HFFc6 (cell line): ENCODE results near the gene ANKRD13D. TPM values are rescaled to one million over a fixed set of nuclear protein-coding genes. Genes with fewer than 3 reads are reported as not detected.

ENCODE experiments used
- DNase-seq: peaks from one replicate; pipeline ENCODE4 v3.0.0-alpha.2; 2018
- H3K27ac Mint-ChIP-seq: 2 replicates; pipeline ENCODE4 v1.8.0; 2020; ENCODE audit warnings: mild to moderate bottlenecking, mixed read lengths
- H3K27me3 Mint-ChIP-seq: 2 replicates; pipeline ENCODE4 v1.8.0; 2021; ENCODE audit warnings: mild to moderate bottlenecking, moderate library complexity, mixed read lengths; ENCODE audit not compliant: insufficient read depth
- H3K36me3 Mint-ChIP-seq: 2 replicates; pipeline ENCODE4 v1.8.0; 2021; ENCODE audit warnings: low read depth, mixed read lengths
- H3K4me1 Mint-ChIP-seq: 2 replicates; pipeline ENCODE4 v1.8.0; 2020; ENCODE audit warnings: low read depth, mixed read lengths
- H3K4me3 Mint-ChIP-seq: 2 replicates; pipeline ENCODE4 v1.8.0; 2020; ENCODE audit warnings: mild to moderate bottlenecking, moderate library complexity, mixed read lengths
- H3K9me3 Mint-ChIP-seq: 2 replicates; pipeline ENCODE4 v1.8.0; 2020; ENCODE audit warnings: mild to moderate bottlenecking, mixed read lengths
- CTCF ChIP-seq: fragments of 200-600 bp; sonication (generic); IDR thresholded peaks from 2 replicates; pipeline ENCODE4 v1.5.0; 2021; ENCODE audit warnings: antibody characterized with exemption, mild to moderate bottlenecking
- total RNA-seq, 6 experiments: library from RNA; stranded (reverse); fragmentation: NEBNext Ultra II Directional; extraction: Animal tissue kit (Norgen Biotek cat#: 25700); gene quantifications; 2 replicates in 1 of 6; 3 replicates in 5 of 6; pipeline ENCODE4 v1.2.3, GENCODE V29; 2021

Gene ANKRD13D
- total RNA-seq, 6 experiments from 2014 or later, result 24.7 to 34.6 (median 26.4) TPM

DNA sequence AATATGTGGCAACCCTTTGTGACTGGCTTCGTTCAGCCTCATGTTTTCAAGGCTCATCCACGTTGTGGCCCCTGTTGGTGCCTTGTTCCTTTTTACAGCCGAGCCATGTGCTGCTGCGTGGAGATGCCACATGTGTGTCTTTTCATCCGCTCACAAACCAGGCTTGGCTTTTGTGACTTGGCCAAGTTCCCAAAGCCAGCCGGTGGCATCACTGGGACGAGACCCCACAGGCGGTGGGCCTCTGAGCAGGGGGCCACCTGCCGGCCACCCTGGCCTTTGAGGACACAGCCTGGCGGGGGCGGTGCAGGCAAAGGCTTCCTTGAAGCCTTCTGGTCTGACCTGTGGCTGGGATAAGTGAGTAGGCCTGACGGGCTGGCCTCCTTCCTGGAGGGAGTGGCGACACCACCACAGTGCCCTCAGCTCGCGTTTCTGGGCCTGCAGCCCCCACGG is 12.3 kb upstream of the ANKRD13D start:
- Mint-ChIP-seq H3K9me3 (no peaks in the 10 kb centered on the region), H3K4me1 (peaks cover 17% of the 10 kb centered on the region), H3K36me3 (peaks cover 4% of the 10 kb centered on the region; the same call in 1 of the 2 replicates), H3K27me3 (no peaks in the 10 kb centered on the region; the same call in 1 of the 2 replicates), H3K27ac (peak overlapping the region; percentile 75), H3K4me3 (peak overlapping the region; percentile 75)
- TF ChIP-seq CTCF, result peak; percentile 73
- peak; percentile 53 for DNase-seq

- DNase-seq, result peak; percentile 47
- H3K4me1 Mint-ChIP-seq, result peaks cover 17% of the 10 kb centered on the region
- TF ChIP-seq CTCF, result no peak; the same call in 1 of the 2 replicates
- H3K27me3 Mint-ChIP-seq, result no peaks in the 10 kb centered on the region
- H3K36me3 Mint-ChIP-seq, result peaks cover 4% of the 10 kb centered on the region; the same call in 1 of the 2 replicates
- H3K9me3 Mint-ChIP-seq, result no peaks in the 10 kb centered on the region
- peak overlapping the region; percentile 75 for H3K4me3 Mint-ChIP-seq
- peak overlapping the region; percentile 75 for H3K27ac Mint-ChIP-seq
Measured at GRCh38 chr11:67277231-67277961, 11.7 kb upstream of the ANKRD13D start.

GRCh38 chr11:67278135-67278938 is 10.8 kb upstream of the ANKRD13D start:
- Mint-ChIP-seq H3K36me3 (peaks cover 4% of the 10 kb centered on the region; the same call in 1 of the 2 replicates), H3K27me3 (no peaks in the 10 kb centered on the region), H3K4me3 (no peak overlapping the region), H3K9me3 (no peaks in the 10 kb centered on the region), H3K4me1 (peaks cover 17% of the 10 kb centered on the region), H3K27ac (no peak overlapping the region)
- no peak for DNase-seq
- no peak for TF ChIP-seq CTCF

- Mint-ChIP-seq H3K4me1 (peaks cover 17% of the 10 kb centered on the region), H3K27ac (no peak overlapping the region), H3K36me3 (peaks cover 4% of the 10 kb centered on the region; the same call in 1 of the 2 replicates), H3K9me3 (no peaks in the 10 kb centered on the region), H3K4me3 (no peak overlapping the region), H3K27me3 (no peaks in the 10 kb centered on the region)
- TF ChIP-seq CTCF, result no peak
- no peak for DNase-seq
Measured at GRCh38 chr11:67278939-67279588, 10.0 kb upstream of the ANKRD13D start.

GRCh38 chr11:67279589-67280340 is 9.3 kb upstream of the ANKRD13D start:
- H3K9me3 Mint-ChIP-seq, result no peaks in the 10 kb centered on the region
- no peaks in the 10 kb centered on the region for H3K27me3 Mint-ChIP-seq
- H3K27ac Mint-ChIP-seq, result no peak overlapping the region
- peaks cover 4% of the 10 kb centered on the region; the same call in 1 of the 2 replicates for H3K36me3 Mint-ChIP-seq
- TF ChIP-seq CTCF, result no peak
- no peak overlapping the region for H3K4me3 Mint-ChIP-seq
- H3K4me1 Mint-ChIP-seq, result peaks cover 17% of the 10 kb centered on the region
- DNase-seq, result no peak
